Measurements from ENCODE around the gene NKX2-3.

Gene NKX2-3

DNA sequence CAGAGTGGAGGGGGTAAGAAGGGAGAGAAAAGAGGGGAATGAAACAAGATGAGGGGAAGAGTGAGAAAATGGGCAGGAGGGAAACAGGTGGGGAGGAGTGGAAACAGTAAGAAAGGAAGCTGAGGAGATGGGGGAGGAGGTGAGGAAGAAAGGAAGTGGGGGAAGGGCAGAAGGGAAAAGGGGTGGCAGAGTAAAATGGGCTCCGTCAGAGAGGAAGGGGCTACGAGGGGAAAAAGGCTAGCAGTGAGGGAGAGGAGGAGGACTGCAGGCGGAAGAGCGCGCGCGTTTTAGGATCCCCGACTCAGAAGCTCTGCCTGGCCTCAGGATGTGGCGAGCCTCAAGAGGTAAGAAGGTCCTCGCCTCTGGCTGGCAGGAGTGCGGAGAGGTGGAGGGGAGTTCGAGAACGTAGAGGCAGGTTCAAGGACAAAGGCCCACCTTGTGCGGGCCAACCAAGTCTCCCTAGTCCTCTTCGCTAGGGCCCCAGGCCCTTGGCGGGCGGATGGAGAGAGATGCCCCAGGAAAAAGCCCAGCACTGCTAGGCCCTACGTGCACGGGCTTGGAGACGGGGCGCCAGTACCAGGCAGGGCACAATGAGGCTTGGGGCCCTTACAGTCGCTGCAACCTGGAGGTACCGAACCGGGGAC lies 5.8 kb upstream of the NKX2-3 start:
- DNase-seq (ENCODE audit: low spot score): no peak

DNA sequence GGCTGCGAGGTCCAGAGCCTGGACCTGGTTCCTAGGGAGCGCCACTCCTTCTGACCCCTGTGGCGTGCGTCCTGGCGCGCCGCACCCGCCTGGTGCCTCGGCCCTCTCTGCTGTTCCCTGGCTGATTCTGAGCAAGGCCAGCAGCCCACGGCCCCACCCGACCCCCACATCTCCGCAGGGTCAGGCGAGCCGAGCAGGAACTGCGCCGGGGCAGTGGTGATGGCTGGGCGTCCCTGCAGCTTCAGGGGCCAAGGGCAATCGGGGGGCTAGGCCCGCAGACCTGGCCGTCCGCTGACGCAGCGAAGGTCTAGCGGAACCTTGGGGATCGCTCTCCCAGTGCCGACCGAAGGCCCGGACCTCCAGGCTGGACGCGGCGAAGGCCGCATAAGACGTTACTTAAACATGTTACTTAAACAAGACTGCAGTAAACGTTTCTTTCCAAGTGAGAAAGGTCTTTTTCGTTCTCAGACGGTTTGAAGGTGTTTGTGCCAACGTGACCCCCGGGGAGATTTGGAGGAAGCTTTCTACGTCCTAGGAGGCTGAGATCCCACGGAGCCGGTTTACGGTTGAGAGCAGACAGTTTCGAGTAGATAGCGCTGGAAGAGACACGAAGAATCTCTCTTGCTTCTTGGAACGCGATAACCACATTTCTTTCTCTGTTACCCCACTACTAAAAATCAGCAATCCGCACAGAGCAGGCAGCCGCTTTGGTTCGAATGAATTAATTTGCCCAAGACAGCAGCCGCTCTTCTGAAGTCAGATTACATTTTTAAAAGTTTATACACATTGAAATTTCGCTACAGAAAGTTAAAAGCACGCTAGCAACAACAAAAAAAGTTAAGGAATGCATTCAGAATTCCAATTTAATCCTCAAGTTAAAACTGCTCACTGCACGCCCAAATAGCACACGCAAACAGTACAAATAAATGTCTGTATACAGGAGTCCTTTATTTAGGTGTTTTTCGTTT lies 4.9 kb upstream of the NKX2-3 start:
- DNase-seq (ENCODE audit: low spot score): no peak

DNA sequence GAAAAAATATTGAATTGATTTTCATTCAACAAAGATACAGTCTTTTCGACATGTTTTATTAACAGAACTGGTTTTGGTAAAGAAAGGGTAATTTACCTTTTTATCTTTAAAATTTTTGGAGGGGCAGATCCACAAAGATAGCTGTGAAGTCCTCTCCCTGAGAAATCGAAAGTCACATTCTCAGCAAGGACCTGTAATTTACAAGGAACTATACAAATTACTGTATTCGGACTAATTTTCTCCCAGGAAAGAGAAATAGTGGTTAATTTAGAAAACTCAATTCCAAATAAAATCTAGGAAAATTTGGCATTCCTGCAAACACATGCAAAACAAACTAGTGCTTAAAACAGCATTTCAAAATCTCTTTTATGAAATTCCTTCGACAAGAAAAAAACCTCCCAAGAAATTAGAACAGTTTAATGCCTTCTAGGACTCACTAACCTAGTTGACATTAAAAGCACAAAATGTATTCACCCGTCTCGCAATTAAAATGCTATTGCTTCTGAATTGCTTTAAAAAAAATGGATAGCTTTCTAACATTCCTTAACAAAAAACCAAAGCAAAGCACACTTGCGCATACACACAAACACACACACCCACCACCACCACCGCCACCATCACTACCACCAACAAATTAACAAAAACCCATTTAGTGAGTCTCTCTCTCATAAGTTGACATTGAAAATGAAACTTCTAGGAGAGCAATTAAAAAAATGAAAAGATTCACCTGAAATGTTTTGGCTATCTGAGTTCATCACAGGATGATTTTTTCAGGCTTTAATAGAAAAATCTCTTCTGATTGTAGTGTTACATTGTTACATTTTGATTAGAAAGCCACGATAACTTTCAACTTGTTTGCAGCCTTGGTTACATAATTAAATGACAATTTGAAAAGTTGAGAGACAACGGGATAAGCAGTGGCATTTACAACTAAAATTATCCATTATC lies 4.0 kb upstream of the NKX2-3 start:
- DNase-seq (ENCODE audit: low spot score): no peak

DNA sequence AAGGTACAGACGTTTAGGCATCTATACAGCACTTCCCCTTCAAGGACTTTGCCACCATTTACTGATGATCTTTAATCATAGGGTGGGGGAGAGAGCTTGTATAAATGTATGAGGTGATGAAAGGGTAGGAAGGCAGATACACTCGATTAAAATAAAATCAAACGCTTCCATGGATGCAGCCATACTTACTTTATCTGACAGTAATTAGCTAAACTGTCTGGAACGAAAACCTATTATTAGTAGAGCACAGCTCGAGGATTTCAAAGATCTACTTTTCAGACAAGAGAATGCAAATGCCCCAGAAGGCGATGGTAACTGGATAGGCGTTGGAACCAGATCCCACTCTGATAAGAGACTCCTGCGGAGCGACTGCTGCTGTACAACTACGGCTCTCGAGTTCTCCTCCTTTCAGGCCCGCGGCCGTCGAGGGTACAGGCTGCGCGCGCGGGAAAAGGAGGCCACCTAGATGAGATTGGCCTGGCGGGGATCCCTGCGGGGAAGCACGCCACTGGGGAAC lies 3.1 kb upstream of the NKX2-3 start:
- DNase-seq (ENCODE audit: low spot score): no peak

DNA sequence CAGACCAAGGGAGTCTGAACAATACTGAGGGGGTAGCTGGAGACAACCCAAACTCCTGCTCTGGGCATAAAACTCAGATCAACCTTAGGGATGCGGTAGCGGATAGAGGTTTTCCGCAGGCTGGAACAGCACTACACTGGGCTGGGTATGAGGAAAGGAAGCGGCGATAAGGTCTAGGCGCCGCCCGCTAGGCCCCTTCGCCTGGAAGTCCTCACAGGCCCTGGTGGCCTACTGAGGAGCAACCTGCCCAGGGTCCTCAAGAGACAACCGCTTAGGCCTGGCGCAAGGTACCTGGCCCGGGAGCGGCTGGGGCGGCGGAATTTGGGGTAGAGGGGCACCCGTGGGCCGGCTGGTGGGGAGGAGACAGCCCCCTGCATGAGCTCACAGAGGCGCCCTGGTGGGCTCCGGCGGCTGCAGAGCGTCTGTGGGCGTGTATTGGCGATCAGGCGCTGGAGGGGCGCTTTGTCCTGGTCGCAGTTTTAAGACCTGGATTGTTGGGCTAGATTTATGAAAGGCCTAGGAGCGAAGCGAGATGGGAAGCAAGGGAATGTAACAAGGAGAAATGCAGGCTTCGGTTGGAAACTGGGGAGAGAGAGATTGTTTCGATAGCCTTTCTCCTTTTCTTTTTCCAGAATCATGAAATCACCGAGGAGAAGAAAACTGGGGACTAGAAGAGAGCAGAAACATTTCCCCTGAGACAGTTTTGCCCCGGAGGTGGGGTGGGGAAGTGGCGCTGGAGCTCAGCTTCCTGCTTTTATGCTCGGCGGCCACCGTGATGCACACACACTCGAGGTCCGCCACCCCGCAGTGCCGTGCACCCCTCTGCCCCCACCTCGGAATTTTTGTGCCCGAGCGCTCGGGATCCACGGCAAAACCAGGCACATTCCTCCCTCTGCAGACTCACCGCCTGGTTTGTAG lies 2.4 kb upstream of the NKX2-3 start:
- DNase-seq (ENCODE audit: low spot score): no peak

DNA sequence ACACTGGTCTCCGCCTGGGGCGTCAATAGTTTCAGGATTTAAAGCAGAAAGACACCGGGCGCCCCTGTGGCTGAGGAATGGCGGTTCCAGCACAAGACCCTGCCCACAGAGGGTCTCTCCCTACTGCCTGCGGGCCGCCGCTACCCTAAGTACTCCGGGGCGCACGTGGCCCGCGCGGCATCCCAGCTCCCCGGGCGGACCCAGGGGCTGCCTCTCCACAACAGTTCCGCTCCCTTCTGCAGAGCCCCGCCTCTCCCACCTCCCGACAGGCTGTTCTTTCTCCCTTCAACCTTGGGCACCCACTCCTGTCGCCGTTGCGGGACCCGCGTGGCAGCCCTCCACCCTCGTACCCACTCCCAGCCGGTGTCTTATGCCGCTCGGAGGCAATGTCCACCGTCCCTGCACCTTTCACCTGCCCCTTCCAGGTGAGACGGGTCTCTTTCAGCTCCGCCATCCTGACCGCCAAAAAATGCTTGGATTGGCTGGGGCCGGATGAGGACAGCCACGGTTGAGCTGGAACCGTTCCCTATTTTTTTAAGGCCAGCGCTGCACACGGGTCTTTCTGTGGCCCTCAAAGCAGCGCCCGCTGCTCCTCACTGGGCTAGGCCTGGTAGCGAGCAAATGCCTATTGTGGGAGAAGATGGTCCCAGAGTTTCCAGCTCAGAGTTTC lies 1.6 kb upstream of the NKX2-3 start:
- no peak for DNase-seq (ENCODE audit: low spot score)

DNA sequence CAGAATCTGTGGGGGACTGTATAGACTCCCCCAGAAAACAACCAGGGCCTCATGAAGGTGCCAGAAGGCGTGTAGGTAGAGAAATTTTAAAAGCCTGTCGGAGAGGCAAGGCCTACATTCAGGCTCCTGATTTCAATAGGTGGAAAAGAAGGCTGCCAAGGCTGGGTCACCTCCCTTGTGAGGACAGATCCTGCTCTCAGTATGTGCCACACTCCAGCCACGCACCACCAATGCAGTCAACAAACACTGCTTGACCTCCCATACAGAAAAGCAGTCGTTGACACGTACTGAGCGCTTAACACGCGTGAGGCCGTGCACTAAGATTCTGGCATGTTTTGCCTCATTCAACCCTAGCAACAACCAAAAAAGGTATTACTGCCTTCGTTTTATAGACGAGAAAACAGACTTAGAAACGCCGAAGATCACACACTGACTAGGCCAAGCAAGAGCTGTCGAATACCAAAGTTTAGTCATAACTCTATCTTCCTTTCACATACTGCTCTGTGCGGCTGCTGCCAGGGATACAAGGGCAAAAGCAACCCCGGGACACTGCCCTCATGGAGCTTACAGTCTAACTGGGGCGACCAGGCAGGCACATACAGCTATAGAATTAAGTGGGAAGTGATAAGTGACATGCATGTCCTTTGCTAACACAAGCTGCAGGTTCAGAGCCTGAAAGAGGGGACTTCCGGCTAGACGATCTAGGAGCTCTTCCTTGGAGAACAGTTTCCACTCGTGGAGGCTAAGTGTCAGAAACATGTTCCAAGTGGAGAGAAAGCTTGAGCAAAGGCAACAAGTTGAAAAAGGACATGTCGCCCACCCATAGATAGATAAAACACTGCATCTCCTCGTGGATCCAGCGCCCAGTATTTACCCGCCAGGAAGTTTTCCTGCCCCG lies 797 bp upstream of the NKX2-3 start:
- DNase-seq (ENCODE audit: low spot score): no peak

DNA sequence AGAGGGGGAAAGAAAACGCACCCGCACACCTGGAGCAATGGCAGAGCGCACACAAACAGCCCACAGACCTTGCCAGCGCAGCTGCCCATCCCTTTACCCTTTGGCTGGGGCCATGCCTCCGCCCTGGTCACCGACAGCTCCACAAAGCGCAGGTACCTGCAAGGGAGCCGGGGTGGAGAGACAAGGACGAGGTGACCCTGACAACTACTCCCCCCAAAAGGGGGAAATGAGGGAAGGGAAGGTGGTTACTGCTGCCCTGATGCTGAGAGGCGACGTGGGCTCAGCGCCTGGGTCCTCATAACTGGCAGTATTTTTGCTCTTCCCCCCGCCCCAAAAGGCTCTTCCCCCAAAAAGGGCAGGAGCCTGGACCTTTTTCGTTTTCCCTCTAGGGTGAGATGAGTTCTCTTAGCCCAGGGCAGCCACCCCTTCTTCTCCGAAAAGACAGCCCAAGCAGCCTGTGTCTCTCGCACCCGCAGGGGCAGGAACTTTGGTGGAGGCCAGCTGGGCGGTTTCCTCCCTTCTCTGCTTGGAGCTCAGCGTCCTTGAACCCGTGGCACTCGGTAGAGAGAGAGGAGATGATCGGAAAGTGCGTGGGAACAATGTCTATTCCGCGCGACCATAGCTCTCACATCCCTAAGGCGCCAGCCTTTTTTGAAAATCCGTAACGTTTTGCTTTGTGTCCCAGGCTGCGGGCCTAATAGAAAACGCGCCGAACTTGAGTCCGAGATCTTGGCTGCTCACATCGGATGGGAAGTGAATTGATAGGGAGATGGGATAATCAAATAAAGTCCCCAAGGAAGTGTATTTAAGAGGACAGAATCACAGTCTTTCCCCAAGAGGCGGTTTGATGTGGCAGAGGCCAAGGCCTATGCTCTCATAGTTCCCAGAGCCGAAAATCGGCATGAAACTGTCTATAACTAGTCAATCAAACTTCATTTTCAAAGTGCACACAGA lies 1.0 kb downstream of the NKX2-3 start:
- no peak for DNase-seq (ENCODE audit: low spot score)

DNA sequence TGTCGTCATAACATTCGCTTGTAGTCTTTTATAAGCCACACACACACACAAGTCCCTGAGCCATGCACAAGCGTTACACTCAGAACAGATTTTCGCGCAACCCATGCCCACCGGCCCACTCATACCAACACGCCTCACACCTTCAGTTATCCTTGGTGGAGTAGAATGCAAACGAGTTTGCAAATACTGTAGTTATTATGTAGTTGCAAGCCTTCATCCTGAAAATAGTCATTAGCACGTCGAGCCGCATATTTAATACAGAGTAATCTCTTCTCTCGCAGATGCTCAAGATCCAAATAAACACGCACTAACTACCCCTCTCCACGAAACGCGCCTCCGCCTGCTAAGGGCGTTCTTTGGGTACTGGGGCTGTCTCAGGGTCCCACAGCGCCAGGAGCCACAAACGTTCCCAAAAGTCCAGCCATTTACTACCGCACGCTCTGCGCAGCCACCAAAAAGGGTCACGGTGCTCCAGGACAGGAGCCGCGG lies 1.8 kb downstream of the NKX2-3 start:
- no peak for DNase-seq (ENCODE audit: low spot score)

DNA sequence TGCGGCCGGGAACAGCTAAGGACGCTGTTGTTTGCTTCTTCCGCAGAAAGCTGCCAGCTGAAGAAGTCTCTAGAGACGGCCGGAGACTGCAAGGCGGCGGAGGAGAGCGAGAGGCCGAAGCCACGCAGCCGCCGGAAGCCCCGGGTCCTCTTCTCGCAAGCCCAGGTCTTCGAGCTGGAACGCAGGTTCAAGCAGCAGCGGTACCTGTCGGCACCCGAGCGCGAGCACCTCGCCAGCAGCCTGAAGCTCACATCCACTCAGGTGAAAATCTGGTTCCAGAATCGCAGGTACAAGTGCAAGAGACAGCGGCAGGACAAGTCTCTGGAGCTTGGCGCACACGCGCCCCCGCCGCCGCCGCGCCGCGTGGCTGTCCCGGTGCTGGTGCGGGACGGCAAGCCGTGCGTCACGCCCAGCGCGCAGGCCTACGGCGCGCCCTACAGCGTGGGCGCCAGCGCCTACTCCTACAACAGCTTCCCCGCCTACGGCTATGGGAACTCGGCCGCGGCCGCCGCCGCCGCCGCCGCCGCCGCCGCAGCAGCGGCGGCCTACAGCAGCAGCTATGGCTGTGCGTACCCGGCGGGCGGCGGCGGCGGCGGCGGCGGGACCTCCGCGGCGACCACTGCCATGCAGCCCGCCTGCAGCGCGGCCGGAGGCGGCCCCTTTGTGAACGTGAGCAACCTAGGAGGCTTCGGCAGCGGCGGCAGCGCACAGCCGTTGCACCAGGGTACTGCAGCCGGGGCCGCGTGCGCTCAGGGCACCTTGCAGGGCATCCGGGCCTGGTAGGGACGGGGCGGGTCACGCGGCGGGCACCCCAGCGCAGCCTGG lies 2.4 kb downstream of the NKX2-3 start:
- DNase-seq (ENCODE audit: low spot score): no peak

DNA sequence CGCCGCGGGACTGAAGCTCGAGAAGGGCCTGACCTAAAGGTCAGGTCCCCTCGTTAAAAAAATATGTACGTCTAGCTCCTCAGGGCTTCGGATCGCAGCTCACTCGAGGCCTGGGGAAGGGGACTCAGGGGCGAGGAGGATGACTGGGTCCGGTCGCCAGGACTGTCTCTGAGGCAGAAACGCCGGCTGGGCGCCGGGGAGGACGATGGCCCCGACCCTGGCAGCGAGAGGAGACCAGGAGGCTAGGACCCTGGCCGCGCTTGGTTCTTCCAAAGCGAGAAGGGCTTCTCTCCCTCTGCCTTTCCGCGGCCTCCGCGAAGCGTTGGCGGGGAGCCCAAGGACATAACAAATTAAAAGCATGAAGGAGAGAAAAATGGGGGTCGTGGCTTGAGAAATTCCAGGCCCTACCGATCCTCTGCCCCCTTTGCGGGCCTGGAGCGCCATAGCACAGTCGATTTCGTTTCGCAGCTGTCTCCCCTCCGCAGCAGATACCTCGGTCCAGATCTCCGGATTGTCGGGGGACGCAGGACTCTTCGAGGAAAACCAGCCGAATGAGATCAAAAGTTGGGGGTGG lies 3.1 kb downstream of the NKX2-3 start:
- DNase-seq (ENCODE audit: low spot score): no peak

DNA sequence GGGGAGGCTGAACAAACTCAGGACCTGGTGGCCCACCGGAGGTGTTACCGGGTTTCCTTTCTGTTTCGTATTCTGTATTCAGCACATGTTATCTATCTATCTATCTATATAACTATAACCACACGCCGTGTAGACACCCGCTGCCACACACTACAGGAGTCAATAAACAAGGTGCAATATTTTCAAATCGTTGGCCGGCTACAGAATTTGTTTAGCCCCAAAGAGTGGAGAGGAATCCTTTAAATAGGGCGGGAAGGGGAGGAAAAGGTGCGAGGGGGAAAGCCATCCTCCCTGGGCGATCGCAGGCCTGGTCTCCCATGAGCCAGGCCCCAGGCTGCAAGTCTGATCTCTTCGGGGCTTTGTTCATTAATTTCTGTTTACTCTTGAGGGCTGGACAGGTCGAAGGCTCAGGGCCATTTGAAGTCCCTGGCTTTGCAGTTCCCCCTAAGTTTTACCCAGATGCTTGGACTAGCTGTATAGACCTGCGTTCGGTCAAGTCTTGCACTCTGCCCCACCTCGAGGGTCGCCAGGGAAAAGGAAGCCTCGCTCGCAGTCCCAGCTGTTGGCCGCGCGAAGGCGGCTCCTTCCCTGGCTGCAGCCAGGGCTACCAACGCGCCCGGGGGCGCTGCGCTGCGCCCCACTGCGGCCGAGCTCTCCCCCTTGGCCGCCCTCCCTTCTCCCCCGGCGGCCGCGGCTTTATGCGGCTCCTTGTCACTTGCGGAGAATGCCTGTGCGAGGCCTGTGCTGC lies 3.8 kb downstream of the NKX2-3 start:
- DNase-seq (ENCODE audit: low spot score): no peak

DNA sequence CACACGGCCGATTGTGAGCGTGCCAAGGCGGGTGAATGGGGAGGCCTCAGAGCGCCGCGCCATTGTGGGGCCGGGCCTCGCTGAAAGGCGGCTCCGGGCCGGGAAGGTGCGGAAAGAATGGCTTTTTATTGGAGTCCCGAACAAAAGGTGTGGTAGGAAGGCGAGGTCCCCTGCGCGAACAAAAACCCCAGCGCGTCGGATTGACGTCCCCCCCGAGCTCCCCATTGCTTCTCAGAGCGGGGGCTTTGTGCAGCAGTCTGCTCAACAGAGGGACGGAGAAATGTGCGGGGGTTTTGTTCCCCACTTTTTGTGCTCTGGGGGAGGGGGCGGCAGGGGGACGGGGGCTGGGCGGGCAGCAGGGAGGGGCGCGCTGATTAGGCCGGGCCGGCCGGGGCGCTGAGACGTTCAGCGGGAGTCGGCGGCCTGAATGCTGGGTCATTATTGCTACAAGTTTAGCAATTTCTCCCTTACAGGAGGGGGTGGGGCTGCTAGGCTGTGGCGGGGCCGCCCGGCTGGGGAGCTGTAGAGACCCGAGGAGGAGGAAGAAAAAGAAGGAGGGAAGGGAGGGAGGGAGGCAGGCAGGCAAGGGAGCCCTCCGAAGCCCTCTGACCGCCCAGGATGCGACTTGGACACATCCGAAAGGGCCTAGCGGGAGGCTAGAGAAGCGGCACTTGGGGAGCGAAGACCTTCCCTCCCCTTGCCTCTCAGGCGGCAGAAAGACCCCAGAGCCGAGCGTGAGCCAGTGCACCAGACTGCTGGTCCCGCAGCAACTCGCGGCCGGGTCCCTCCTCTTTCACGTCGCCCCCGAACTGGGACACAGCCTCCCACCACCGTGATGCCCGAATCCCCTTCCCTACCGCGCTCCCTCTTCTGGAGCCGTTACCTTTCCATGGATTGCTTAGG lies 4.6 kb downstream of the NKX2-3 start:
- DNase-seq (ENCODE audit: low spot score): no peak

DNA sequence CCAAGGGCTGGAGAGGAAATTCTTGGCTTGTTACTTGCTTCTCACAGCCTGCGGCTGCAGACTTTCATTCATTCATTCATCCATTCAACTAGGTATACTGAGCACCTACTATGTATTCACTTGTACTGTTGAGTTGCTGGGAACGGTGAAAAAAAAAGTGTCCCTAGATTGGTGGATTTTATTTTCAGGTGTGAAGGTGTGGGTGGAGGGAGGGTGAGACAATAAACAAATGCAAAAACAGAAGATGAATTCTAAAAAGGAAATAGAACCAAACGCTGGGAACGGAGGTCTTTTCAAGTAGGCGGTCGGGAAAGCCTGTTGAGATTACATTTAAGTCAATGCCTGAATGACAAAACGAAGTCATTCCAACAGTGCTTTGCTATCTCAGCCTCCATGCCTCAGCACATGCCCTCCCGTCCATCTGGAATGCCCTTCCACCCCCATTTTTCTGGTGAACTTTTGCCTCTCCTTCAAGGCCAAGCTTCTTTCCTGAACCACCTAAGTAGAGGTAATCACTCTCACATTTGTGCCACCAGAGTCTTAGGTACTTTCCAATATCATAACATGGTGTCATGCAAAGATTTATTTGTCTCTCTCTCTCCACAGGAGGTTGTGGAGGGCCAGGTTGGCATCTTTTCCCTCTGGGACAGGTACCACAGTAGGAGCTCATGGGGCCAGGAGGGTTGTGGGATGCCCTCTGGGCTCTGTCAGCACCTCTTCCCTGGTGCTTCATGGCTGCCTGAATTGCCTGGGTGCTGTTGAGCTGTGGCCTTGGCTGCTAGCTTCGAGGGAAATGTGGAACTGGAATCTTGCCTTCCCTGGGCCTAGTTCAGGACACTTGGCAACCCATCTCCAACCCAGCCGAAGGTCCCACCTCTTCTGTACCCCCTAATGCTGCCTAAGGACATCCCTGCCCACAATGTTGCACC lies 5.5 kb downstream of the NKX2-3 start:
- no peak for DNase-seq (ENCODE audit: low spot score)
